ENCODE results near the gene GIT1.
A peak's percentile ranks its signal among the peaks of the same experiment; 100 is the strongest.

Gene GIT1, protein sequence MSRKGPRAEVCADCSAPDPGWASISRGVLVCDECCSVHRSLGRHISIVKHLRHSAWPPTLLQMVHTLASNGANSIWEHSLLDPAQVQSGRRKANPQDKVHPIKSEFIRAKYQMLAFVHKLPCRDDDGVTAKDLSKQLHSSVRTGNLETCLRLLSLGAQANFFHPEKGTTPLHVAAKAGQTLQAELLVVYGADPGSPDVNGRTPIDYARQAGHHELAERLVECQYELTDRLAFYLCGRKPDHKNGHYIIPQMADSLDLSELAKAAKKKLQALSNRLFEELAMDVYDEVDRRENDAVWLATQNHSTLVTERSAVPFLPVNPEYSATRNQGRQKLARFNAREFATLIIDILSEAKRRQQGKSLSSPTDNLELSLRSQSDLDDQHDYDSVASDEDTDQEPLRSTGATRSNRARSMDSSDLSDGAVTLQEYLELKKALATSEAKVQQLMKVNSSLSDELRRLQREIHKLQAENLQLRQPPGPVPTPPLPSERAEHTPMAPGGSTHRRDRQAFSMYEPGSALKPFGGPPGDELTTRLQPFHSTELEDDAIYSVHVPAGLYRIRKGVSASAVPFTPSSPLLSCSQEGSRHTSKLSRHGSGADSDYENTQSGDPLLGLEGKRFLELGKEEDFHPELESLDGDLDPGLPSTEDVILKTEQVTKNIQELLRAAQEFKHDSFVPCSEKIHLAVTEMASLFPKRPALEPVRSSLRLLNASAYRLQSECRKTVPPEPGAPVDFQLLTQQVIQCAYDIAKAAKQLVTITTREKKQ

GRCh38 chr17:29589524-29590410 lies at the start of gene GIT1:
Gene GIT1, minus strand, starts transcription at chr17:29589648. Its CDS starts 270 bp downstream, at chr17:29589378.
- DNase-seq (ENCODE audit: low spot score), result peak; percentile 81

DNA sequence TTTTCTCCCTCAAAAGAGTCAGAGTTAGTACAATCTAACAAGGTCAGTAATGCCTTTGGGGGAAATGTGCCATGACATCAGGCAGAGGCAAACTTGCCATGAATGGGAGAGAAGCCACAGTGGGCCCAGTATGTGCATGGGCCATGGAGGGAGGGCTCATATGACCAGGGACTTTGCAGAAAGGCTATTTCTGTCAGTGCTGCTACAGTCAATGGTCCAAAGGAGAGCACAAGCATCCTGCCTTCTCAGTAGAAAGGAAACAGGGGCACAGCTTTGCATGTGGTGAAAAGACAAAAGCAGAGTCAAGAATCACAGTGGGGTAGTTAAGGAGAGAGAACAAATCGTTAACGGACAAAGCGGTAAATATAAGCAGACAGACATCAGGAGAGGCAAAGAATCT lies 44.4 kb upstream of the GIT1 start:
- DNase-seq (ENCODE audit: low spot score), result no peak

GRCh38 chr17:29630630-29631193 lies 41.3 kb upstream of the GIT1 start:
- DNase-seq (ENCODE audit: low spot score), result no peak

DNA sequence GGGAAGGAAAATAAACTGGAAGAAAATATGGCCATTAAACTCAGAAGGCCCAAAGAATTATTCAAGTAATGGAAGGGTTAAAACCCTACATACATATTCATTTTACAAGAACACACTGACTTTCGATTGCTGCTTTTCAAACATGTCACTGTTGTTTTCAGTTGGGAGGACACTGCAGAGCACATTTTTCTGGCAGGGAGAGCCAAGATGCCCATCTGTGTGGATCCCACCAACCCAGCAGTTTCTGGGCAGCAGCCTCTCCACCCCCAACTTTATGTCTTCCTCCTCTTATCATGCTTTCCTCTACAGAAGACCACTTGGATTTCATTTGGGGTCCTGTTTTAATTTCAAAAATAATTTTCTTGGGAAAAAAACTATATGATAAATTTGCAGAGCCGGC lies 40.4 kb upstream of the GIT1 start:
- no peak for DNase-seq (ENCODE audit: low spot score)

DNA sequence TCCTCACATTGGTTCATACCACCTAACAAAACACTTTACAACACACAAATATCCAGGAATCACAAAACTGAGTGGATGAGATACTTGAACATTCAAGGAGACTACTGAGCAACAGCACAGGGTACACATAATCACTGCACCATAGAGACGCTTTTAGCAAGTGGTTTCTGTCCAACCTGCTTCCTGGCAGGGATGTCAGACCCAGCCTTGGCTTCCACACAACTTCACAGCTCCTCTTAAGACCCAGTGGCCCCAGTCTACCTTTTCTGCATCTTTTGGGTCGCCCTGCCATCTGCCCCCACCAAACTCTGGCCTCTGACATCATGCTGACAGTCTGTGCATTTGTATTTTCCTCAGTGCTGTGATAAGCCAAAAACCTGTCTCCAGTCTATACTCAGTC lies 39.2 kb upstream of the GIT1 start:
- no peak for DNase-seq (ENCODE audit: low spot score)

DNA sequence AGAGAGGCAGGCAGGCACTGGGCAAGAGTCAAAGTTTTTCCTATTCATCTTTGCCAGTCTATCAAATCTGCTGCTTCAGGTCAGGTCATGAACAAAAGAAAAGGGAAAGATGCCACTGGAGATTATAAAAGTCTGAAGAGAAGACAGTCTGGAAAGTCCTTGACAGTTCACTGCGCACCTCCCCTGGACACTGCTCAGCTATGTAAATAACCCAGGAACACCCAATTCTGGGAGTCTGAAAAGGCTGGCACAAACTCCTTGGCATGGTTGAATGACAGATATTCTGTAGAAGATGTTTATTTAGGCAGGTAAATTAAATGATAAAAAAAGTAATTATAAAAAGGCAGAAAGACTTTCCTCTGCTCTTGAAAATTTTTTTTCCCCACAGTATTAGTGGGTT lies 38.5 kb upstream of the GIT1 start:
- no peak for DNase-seq (ENCODE audit: low spot score)

DNA sequence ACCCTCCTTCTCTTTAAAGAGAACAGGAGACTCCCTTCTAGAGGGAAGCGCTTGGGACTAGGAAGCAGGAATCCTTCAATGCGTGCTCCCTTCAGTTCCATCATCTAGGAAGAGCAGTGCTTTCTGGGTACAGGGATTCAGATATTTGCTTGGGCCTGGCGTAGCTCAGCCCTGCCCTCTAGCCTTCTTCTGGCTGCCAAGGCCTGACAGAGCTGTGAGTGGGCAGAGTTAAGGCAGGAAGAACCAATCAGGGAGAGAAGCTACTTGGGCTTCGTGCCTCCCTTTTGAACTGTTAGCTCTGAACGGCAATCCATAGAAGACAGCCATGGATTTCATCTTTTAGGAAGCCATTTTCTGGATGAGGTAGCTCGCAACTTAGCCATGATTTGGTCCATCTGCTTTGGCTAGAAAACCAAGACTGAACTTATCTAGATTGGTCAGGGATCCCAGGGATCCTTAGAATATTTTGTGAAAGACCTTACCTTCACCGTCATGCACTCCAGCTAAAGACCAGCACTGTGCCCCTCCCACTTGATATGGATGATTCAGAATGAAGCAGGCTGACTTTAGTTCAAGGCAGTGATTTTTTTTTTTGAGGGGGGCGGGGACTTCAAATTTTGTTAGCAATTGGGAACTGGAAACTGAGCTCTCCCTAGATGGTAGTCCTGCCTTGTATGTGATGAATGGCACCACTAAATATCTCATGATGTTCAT lies 35.7 kb upstream of the GIT1 start:
- DNase-seq (ENCODE audit: low spot score), result no peak

DNA sequence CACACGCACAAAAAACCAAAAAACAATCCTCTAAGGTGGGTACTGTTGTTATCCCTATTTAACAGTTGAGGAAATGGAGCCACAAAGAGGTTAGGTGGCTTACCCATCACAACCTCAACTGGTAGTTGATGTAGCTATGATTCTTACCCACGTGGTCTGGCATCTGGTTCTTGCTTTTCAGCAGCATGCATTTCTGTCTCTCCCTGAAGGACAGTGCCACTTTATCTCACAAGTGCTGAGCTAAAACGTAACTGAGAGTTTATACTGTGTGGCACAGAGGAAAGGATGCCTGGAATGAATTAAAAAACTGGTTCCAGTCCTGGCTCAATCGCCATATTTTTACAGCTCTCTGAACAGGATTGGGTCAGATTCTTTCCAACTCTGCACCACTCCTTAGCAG lies 35.1 kb upstream of the GIT1 start:
- peak; percentile 53 for DNase-seq (ENCODE audit: low spot score)

DNA sequence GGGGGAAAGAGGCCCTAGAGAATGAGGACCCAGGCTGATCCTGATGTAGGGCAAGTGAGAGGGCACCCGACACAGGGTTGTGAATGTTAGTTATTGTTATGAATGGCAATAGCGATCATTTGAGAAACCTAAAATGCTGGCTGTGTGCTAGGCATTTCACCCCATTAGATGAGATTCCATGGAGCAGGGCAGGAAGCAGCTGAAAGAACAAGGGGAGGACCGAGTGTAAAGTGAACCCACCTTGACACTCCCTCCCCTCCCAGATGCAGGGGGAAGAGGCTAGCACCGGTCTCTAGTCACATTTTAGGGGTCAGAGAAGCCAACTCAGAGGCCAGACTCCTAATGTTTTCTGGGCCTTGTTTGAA lies 33.8 kb upstream of the GIT1 start:
- no peak for DNase-seq (ENCODE audit: low spot score)

DNA sequence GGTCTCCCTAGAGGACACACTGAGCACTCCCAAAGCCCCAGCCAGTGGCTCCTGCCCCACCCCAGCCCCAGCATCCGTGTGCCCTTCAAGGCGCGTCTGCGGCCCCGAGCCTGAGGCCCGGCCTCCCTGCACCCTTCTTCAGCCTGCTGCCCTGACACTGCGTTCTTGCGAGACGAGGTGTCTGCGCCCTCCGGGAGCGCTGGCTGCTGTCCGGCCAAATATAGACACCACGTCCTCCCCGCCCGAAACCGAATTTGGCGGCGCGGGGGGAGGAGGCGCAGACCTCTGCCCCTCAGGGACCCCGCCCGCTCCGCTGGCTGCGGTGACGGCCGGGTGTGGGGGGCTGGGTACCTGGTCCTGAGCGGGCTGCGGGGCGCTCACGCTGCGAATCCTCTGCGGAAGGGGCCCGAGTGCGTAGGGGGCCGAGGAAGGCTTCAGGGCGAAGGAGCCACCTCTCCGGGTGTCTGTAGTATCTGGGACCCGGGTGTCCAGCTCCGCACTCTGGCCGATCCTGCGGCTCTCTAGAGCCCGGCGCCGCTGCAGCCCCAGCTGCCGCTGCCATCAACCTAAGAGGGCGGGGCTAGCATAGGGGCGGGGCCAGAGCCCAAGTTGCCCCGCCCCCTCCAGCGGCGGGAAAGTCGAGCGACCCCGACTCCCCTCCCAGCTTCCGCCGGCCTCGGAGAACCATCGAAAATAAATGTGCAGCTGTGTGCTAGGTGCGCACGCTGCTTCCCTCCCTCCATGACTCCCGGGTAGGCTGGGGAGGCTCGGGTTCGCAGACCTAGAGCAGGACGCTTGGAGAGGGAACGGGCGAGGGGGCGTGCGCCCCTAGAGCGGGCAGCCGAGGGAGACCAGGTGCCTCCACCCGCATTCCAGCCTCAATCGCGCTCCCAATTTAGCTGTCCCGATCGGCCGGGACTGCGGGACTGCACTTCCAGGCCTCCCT lies 33.2 kb upstream of the GIT1 start, which contains the start of gene CORO6:
Gene CORO6 (minus strand): TSS at position 576 of the 946 bp plus-strand sequence. CDS start 1,491 bp downstream, outside the sequence.
- peak; percentile 67 for DNase-seq (ENCODE audit: low spot score)

GRCh38 chr17:29621751-29622194 lies 32.3 kb upstream of the GIT1 start:
- DNase-seq (ENCODE audit: low spot score), result no peak

- no peak for DNase-seq (ENCODE audit: low spot score)
These were observed 31.5 kb upstream of the GIT1 start for GRCh38 chr17:29620779-29621500.

GRCh38 chr17:29620271-29620670 lies 30.8 kb upstream of the GIT1 start:
- DNase-seq (ENCODE audit: low spot score), result no peak

DNA sequence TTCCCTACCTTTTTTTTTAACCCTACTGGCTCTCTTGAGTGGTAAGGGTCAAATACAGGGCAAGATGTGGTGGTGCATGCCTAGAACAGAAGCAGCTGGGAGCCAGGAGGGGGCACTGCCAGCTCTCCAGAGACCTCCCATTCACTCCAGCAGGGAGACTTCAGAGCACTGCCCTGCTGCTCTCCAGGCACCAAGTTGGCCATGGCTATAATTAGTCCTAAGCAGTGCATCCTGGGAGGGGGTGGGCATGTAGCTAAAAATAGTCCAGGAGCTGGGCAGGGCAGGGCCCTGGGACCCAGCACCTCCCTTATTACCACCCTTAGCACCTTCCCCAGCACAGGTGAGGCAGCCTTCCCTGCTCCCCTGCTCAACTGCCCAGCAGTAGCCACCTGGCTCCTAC lies 29.8 kb upstream of the GIT1 start:
- DNase-seq (ENCODE audit: low spot score), result peak; percentile 28

GRCh38 chr17:29618272-29619065 lies 29.0 kb upstream of the GIT1 start:
- DNase-seq (ENCODE audit: low spot score), result no peak

GRCh38 chr17:29617481-29618271 lies 28.2 kb upstream of the GIT1 start:
- peak; percentile 92 for DNase-seq (ENCODE audit: low spot score)

DNA sequence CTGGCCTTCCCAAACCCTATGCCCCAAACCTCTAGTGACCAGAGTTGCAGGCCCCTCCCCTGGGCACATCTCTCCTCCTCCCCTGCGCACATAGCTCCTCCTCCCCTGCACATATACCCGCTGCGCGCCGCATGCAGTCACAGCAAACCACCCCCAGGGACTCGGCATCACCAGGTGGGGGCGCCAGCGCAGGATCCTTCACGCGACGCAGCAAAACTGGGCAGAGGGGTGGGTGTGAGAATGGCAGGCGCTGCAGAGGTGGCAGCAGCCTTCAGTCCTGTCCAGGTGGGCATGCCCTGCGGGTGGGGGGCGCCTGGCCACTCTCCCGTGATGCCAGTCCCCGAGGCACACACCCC lies 27.7 kb upstream of the GIT1 start:
- peak; percentile 96 for DNase-seq (ENCODE audit: low spot score)
